Lower lobe of right lung (tissue), 2 donors: ENCODE measurements around the gene AKT1. TPM values are rescaled to one million over a fixed set of nuclear protein-coding genes. Genes with fewer than 3 reads are reported as not detected.

Source experiments
- ATAC-seq, 2 donors: fragments of 200-7000 bp; cut with Tn5 transposase; one replicate each; pipeline ENCODE4 v1.9.1; 2020 to 2022; ENCODE audit warnings: mild to moderate bottlenecking in 2 of 2, moderate library complexity in 2 of 2
- DNase-seq: peaks from one replicate; pipeline ENCODE4 v3.0.0-alpha.2; 2020
- H3K27ac ChIP-seq: fragments of 200-600 bp; one replicate; pipeline ENCODE4 v1.8.0; 2022
- H3K27me3 ChIP-seq: fragments of 200-600 bp; one replicate; pipeline ENCODE4 v1.8.0; 2022; ENCODE audit warnings: low read depth
- H3K36me3 ChIP-seq: fragments of 200-600 bp; one replicate; pipeline ENCODE4 v1.8.0; 2022; ENCODE audit warnings: mild to moderate bottlenecking
- H3K4me1 ChIP-seq: fragments of 200-600 bp; one replicate; pipeline ENCODE4 v1.8.0; 2022
- H3K4me3 ChIP-seq: fragments of 200-600 bp; one replicate; pipeline ENCODE4 v1.8.0; 2022; ENCODE audit warnings: mild to moderate bottlenecking
- H3K9me3 ChIP-seq: fragments of 200-600 bp; one replicate; pipeline ENCODE4 v1.8.0; 2022
- intact Hi-C: fragments of 100-400 bp; cut with DNase I; formaldehyde crosslinking; loops from one replicate; pipeline ENCODE4 v1.11.0; 2022
- total RNA-seq: library from RNA; stranded (reverse); fragmentation: NEBNext Ultra II Directional; extraction: Animal tissue kit (Norgen Biotek cat#: 25700); gene quantifications from one replicate; pipeline ENCODE4 v1.2.1, GENCODE V29; 2021
- TF ChIP-seq, protein P1 (sequence below): fragments of 200-600 bp; IDR thresholded peaks from one replicate; pipeline ENCODE4 v1.8.0; 2022; ENCODE audit warnings: antibody characterized with exemption, mild to moderate bottlenecking
- donor health status: DM: no; HTN: yes; CAD: no; lungs with severe emphysema.

AKT1 gene
- total RNA-seq, 1 donor from 2014 or later, result 154 TPM

GRCh38 chr14:104776961-104777807, 18.4 kb downstream of the AKT1 start:
- H3K27ac ChIP-seq, result no peak overlapping the region
- intact Hi-C loops, result no loop called here
- H3K4me1 ChIP-seq, result peaks cover 8% of the 10 kb centered on the region
- TF ChIP-seq, protein P1, sequence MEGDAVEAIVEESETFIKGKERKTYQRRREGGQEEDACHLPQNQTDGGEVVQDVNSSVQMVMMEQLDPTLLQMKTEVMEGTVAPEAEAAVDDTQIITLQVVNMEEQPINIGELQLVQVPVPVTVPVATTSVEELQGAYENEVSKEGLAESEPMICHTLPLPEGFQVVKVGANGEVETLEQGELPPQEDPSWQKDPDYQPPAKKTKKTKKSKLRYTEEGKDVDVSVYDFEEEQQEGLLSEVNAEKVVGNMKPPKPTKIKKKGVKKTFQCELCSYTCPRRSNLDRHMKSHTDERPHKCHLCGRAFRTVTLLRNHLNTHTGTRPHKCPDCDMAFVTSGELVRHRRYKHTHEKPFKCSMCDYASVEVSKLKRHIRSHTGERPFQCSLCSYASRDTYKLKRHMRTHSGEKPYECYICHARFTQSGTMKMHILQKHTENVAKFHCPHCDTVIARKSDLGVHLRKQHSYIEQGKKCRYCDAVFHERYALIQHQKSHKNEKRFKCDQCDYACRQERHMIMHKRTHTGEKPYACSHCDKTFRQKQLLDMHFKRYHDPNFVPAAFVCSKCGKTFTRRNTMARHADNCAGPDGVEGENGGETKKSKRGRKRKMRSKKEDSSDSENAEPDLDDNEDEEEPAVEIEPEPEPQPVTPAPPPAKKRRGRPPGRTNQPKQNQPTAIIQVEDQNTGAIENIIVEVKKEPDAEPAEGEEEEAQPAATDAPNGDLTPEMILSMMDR, result no peak
- no peaks in the 10 kb centered on the region for H3K27me3 ChIP-seq
- peaks cover 56% of the 10 kb centered on the region for H3K36me3 ChIP-seq
- H3K9me3 ChIP-seq, result no peaks in the 10 kb centered on the region
- DNase-seq (no peak), ATAC-seq (no peak)
- no peak overlapping the region for H3K4me3 ChIP-seq

DNA sequence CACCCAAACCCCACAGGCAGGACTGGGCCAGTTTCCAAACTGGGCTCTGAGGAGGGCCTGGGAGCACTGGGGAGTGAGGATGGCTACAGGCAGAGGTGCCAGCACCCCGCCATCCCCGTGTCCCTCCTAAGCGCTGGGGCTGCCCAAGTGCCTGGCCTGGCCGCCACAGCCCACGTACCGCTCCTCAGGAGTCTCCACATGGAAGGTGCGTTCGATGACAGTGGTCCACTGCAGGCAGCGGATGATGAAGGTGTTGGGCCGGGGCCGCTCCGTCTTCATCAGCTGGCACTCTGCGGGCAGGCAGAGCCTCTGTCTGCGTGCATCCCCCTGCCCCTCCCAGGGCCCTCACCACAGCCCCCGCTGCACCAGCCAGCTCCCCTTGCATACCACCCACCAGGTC, 19.1 kb downstream of the AKT1 start:
- no peaks in the 10 kb centered on the region for H3K9me3 ChIP-seq
- H3K27me3 ChIP-seq, result no peaks in the 10 kb centered on the region
- no peak for DNase-seq
- intact Hi-C loops, result no loop called here
- ATAC-seq, result no peak
- TF ChIP-seq, protein P1, result no peak
- H3K4me3 ChIP-seq, result no peak overlapping the region
- H3K4me1 ChIP-seq, result peaks cover 8% of the 10 kb centered on the region
- H3K36me3 ChIP-seq, result peaks cover 63% of the 10 kb centered on the region
- H3K27ac ChIP-seq, result no peak overlapping the region

DNA sequence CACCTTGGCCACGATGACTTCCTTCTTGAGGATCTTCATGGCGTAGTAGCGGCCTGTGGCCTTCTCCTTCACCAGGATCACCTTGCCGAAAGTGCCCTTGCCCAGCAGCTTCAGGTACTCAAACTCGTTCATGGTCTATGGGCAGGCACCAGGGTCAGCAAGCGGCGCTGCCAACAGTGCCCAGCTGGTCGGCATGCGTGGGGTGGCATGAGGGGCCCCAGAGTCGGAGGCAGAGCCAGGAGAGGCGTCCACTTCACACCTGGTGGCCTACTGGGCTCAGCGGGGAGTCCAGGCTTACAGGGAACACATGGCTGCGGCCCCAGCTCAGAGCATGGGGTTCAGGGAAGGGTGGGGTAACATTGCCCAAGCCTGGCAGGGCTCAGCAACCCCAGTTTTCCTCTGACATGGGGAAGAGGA, 20.5 kb downstream of the AKT1 start:
- no peak for DNase-seq
- no peak for ATAC-seq
- Histone ChIP-seq H3K4me1 (peaks cover 8% of the 10 kb centered on the region), H3K36me3 (peaks cover 69% of the 10 kb centered on the region), H3K9me3 (no peaks in the 10 kb centered on the region), H3K27me3 (no peaks in the 10 kb centered on the region), H3K27ac (no peak overlapping the region), H3K4me3 (no peak overlapping the region)
- intact Hi-C loops, result no loop called here
- TF ChIP-seq, protein P1, result no peak

DNA sequence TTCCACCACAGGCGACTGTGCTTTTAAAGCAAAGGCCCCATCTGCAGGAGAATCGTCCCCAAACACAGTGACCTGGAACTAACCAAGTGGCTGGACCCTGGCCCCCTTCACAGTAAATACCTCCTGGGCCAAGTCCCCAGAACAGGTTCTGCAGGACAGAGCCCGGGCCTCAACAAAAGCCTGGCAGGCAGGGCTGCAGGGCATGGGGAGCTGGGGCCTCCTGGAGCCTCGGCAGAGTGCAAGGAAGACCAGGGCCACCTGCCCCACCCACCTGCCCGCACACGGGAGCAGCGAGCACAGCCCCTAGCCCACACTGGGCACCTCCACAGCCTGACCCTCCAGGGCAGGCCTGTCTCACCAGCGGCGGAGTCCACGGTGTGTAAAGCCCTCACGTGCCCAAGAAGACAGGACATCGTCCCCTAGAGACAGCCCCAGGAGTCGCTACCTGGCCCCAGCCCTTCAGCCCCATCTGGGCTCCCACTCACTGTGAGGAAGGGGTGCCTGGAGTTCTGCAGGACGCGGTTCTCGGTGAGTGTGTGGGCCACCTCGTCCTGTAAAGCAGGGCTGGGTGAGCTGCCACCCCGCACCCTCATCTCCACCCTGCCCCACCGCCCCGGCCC, 21.0 kb downstream of the AKT1 start:
- no peaks in the 10 kb centered on the region for H3K27me3 ChIP-seq
- no peaks in the 10 kb centered on the region for H3K9me3 ChIP-seq
- H3K27ac ChIP-seq, result no peak overlapping the region
- ATAC-seq (peak; percentile 43 to 48), DNase-seq (peak; percentile 73)
- H3K4me1 ChIP-seq, result peaks cover 8% of the 10 kb centered on the region
- peaks cover 68% of the 10 kb centered on the region for H3K36me3 ChIP-seq
- TF ChIP-seq, protein P1, result no peak
- no peak overlapping the region for H3K4me3 ChIP-seq
- intact Hi-C loops, result no loop called here

DNA sequence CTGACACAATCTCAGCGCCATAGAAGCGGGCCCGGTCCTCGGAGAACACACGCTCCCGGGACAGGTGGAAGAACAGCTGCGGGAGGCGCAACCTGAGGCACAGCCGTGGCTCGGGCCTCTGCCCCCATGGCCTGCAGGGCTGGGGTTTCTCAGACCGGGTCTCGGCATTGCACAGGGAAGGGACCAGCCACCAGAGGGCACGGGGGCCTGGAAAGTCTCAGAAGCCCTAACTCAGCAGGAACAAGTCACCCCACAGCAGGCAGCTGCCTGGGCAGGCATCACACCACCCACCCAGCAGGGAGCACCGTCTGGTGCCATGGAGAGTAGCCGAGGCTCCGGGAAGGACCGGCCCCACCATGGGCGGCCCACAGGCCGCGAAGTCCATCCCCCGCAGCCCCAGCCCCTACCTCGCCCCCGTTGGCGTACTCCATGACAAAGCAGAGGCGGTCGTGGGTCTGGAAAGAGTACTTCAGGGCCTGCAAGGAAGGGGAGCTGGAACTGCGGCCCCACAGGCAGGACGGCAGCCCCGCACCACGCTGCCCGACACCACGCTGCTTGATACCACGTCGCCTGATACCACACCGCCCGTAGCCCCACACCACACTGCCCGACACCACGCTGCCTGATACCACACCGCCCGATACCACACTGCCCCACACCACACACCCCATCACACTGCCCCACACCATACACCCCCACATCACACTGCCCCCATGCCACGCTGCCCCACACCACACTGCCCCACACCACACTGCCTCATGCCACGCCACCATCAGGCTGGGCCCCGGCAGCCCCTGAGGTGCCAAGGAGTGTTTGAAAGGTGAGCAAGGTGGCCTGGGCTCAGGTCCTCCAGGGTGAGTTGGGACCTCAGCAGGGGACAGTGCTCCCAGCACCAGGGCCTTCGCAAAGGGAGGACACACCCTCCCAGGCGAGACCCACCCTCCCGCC, 21.8 kb downstream of the AKT1 start:
- peaks cover 12% of the 10 kb centered on the region for H3K4me1 ChIP-seq
- peaks cover 62% of the 10 kb centered on the region for H3K36me3 ChIP-seq
- TF ChIP-seq, protein P1, result no peak
- no peak for DNase-seq
- H3K27me3 ChIP-seq, result no peaks in the 10 kb centered on the region
- intact Hi-C loops, result no loop called here
- no peaks in the 10 kb centered on the region for H3K9me3 ChIP-seq
- H3K4me3 ChIP-seq, result no peak overlapping the region
- H3K27ac ChIP-seq, result no peak overlapping the region
- ATAC-seq, result no peak
